NCI-H2196 treated with DMSO at 0.1 percent for 48 hours (cell line): ENCODE measurements around the gene CCDC190.
"Not testable (repeated sequence)": the region's sequence is repeated elsewhere in the genome, so short reads cannot be mapped to it uniquely, and the experiment has no call there.

Experiments
- DNase-seq: peaks from one replicate; lab custom pipeline; 2025; ENCODE audit not compliant: unreplicated experiment; lab: John Stamatoyannopoulos, UW

CCDC190 gene, protein sequence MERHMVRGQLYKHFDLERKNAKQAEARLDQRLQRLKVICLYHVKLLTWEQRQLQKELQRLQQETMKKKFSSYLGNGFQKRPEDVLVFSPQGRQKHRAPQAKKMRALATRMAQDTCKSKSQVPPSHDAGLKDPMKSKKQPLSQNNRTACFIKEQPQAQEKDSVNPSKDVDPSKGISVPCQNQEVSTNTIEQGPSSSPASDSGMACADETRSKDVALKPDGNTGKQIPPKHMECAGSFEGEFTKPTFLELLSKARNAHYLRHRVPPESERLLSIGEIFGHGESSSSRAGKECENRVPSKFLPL

DNA sequence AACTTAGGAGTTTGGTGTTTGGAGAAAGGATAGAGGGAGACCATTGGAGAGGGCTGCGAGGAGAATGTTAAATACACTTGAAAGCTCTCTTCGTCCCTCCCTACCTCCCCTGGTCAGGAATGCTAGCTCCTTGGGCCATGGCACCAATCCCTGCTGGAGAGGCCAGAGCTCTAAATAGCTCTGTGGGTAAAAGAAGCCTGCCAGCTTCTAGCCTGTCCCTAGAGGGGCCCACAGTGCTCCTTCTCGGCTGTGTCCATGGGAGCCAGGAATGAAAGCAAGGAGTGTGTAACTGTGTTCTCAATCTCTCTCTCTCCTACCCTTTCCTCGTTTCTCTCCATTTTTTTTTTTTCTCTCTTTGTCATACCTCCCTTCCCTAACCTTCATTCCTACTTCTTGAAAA is at the start of gene CCDC190:
Gene CCDC190 (minus strand): TSS at position 75 of the 400 bp plus-strand sequence. CDS start 1,529 bp downstream, outside the sequence.
- no peak for DNase-seq

DNA sequence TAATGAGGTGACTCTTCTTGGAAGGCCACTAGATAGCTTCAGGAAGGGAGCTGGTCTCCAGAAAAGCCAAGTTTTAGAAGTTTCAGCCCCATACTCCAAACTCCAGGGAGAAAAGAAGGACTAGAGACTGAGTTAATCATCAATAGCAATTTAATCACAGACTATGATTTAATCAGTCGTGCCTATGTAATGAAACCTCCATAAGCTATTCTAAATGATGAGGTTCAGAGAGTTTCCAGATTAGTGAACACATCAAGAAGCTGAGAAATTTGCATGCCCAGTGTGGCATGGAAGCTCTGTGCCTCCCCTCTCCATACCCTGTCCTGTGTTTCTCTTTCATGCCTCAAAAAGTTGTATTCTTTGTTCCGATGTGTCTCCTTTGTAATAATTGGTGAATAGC is 49.2 kb upstream of the CCDC190 start:
- DNase-seq = no peak

- DNase-seq = no peak
These were observed 47.8 kb upstream of the CCDC190 start for GRCh38 chr1:162908780-162909179.

- no peak for DNase-seq
These were observed 47.3 kb upstream of the CCDC190 start for GRCh38 chr1:162908236-162908635.

GRCh38 chr1:162906485-162906884 is 45.5 kb upstream of the CCDC190 start:
- DNase-seq = no peak

DNA sequence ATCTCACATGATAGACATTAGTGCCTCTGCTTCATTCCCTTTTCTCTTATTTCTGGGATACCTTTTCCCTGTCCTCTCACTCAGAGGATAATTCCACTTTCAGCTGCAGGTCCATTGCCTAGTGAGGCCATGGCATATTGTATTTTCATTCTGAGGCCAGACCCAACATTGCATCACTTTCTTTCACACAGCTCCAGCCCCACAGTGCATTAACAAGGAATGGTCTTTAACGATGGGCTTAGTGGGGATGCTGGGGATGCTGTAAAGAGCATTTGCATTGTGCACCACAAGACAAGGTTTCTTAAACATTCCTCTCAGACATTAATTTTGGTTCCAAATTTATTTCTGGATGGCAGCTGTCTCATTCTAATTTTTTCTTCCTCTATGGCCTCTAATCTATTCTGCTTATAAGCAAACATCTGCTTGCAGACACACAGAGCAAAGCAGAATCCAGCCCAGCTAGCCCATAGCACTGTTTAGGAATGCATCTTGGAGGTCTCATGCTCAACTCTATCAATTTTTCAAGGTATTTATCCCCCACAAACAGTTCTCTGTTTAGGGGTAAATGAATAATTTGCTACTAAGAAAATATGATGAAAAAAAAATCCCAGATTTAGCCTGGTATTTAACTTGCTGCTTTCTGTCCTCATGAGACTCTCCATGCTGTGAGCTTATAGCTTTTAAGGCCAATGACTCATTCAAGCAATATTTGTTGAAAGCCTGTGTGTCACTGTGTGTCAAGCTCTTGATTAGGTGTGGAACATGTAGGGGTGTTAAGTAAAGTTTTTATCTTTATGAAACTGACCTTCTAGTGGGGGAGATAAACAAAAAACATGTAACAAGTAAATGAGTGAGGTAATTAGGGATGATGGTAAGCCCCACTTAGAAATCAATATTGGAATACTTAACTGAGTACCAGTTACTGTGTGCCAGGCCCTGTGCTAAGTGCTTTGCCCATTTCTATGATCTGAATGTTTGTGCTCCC is 44.5 kb upstream of the CCDC190 start:
- DNase-seq = no peak

DNA sequence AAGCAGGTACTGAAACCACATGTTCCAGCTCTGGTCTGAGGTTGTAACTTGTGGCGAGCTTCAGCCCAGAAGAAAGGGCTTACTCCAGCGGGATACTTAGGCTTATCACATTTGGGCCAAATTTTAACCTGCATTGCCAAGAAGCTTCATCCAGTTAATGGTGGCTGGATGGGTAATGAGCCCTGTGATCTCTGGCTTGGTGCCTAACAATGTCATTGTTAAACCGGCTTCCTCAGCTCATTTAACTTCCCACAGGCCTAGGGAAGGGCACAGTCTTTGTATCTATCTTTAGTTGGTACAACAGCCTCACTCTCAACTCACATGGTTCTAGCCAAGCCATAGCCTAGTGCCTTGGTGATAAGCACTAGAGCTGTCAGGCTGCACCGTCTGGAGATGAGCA is 43.6 kb upstream of the CCDC190 start:
- DNase-seq = no peak

DNA sequence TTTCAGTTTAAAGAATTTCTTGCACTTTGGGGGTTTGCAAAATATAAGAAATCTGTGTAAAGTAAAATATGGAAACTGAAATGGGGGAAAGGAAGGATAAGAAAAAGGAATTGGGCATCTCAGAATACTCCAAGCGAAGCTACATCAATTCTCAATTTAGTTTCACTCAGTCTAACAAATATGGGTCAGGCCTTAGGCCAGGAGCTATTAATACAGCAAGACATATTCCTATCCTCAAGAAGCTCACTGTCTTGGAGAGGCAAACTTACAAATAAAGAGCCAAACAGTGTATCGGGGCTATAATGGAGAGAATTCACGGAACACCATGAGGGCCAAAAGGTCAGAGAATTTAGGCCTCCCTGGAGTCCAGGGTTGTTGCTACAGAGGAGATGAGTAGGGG is 43.0 kb upstream of the CCDC190 start:
- DNase-seq = no peak

GRCh38 chr1:162903246-162903645 is 42.3 kb upstream of the CCDC190 start:
- DNase-seq = no peak

DNA sequence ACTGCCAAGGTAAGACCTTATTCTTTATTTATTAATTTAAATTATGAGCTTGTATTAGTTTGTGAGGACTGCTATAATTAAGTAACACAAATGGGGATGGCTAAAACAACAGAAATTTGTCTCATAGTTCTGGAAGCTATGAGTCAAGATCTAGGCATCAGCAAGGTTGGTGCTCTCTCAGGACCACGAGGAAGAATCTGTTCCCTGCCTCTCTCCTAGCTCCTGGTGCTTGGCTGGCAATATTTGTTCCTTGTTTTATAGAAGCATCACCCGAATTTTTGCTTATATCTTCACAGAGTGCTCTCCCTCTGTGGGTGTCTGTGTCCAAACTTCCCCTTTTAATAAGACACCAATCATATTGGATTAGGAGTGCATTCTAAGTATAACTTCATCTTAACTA is 41.4 kb upstream of the CCDC190 start:
- no peak for DNase-seq

- no peak for DNase-seq
These were observed 40.3 kb upstream of the CCDC190 start for GRCh38 chr1:162901243-162901642.

- DNase-seq = no peak
These were observed 38.6 kb upstream of the CCDC190 start for GRCh38 chr1:162899422-162900146.

- DNase-seq = no peak
These were observed 32.6 kb upstream of the CCDC190 start for GRCh38 chr1:162893612-162893908.

GRCh38 chr1:162892906-162893611 is 32.1 kb upstream of the CCDC190 start:
- no peak for DNase-seq

GRCh38 chr1:162889989-162890388 is 29.0 kb upstream of the CCDC190 start:
- no peak for DNase-seq

DNA sequence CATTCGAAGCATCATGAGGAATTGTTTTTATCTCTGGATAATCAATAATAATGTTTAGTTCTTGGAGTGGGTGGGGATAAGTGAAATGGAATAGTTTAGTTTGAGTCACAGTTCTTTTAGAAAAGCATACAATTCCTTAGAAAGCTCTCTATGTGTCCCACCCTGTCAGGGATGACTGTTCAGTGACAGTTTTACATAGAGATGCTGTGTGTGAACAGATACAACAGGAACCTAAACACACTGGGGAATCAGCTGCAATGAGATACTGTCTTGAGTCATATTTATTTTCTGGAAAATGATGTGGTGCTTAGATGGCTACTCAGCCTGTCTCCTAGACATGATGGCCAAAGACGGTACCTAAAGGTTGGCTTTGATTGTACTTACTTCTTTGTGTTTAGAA is 25.7 kb upstream of the CCDC190 start:
- DNase-seq = no peak

GRCh38 chr1:162885265-162885664 is 24.3 kb upstream of the CCDC190 start:
- DNase-seq = no peak

DNA sequence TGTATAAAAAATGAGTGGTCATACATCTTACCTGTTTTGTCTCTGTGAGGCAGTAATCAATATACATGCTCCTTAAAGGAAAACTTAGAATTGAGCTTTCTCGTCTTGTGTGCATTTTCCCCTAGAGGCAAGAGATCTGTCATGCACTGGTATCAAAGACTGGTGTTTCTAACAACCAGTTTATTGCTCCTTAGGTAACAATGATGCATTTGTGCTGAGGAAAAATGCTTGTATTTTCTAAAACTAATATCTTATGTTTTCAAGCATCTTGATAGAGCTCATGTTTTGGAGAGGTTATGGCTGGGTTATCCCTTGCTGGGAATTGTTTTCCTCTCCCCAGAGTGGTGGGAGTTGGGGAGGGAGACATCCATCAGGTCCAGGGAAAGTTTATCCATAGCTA is 23.9 kb upstream of the CCDC190 start:
- DNase-seq = no peak

- DNase-seq = no peak
These were observed 21.3 kb upstream of the CCDC190 start for GRCh38 chr1:162882248-162882674.

DNA sequence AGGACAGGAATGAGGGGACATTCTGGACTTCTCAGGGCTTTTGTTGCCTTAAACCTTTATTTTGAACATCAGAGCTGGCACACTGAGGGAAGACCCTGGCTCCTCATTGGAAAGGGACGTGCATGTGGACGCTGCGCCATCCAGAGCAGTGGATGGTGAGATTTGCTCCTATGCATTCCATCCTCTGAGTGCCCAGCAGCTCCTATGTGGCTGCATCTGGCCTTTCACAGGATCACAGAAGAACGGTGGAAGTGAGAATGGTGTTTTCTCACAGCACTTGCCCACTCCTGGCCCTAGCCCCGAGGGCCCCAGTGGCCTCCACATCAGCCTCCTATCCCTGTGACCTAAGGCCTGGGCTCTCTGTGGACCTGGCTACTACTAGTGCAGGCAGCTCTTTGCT is 20.6 kb upstream of the CCDC190 start:
- DNase-seq = no peak

- not testable (repeated sequence) for DNase-seq
These were observed 19.6 kb upstream of the CCDC190 start for GRCh38 chr1:162880617-162881016.
